NCI-H2107 treated with DMSO at 0.1 percent for 48 hours (cell line): ENCODE results near the gene CPNE4.
"Not testable (repeated sequence)": the region's sequence is repeated elsewhere in the genome, so short reads cannot be mapped to it uniquely, and the experiment has no call there.

Experiments
- DNase-seq: peaks from one replicate; lab custom pipeline; 2025; ENCODE audit not compliant: unreplicated experiment; lab: John Stamatoyannopoulos, UW

The CPNE4 gene

DNA sequence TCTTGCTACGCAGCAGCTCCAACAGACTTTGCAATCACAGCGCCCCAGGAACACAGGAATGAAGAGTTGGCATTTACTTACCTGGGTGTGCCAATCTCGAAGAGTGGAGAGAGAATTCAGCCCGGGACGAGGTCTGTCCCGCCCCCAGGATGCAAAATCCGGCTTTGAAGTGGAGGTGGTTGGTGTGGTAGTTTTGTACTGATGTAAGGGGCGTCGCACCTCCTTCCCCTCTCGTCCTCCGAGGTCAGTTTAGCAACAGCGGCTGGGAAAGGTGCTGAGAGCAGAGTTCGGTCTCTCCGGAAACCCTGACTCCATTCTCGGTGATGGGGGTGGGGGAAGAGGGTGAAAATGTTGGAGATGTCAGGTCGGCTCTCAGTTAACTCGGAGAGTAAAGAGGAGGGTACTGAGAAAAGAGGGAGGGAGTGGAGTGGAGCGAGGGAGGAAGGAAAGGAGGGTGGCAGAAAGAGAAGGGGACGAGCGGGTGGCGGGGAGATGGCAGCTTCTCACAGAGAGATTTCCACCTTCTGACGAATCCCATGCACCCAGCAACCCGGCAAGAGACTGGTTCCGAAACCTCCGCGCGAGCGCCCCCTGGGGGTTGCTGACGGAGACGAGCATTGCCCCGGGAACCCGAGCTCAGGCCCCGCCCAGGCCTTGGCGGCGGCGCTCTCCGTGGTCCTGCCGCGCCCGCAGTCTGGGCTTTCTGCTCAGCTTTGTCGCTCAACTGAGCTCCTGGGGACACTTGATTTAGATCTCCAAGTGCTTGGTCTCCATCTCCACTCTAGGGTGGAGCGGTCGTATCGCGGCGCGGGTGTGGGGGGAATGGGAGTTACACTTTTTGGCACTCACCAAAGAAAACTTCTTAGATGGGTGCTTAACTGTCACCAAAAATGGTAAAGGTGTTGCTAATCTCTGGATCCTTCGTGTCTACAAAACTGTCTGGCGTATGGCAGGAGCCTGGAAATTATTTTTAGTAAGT lies at the start of gene CPNE4:
TSS of gene CPNE4 (minus strand) at position 529 of the 979 bp plus-strand sequence.
- DNase-seq, result peak; percentile 47

DNA sequence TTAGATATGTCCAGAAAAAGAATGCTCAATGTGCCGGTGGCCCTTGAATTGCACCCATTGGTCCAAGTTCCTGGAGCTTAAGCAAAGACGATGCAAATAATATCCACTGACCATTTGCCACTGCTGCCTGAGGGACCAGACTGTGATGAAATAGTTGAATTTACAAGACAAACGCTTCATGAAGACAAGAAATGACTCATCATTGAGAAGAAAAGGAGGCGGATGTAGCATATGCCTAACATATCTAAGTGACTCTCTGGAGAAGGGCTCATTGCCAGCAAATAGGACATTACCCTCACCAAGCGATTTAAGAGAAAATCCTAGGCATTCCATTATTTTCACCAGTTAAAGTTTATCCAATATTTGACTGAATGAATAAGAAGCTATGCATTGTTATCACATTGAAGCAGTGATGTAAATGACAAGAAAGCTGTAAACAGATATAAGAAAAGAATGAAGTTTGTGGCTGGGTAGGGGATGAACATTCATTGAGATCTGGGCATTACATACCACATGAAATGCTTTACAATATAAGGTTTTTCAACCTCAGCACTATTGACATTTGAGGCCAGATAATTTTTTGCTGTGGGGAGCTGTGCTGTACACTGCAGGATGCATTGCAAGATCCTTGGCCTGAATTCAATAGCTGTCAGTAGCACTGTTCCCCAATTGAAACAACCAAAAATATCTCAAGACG lies 48.9 kb upstream of the CPNE4 start:
- DNase-seq, result no peak

- DNase-seq, result no peak
Measured at GRCh38 chr3:132083159-132083558, 48.3 kb upstream of the CPNE4 start.

DNA sequence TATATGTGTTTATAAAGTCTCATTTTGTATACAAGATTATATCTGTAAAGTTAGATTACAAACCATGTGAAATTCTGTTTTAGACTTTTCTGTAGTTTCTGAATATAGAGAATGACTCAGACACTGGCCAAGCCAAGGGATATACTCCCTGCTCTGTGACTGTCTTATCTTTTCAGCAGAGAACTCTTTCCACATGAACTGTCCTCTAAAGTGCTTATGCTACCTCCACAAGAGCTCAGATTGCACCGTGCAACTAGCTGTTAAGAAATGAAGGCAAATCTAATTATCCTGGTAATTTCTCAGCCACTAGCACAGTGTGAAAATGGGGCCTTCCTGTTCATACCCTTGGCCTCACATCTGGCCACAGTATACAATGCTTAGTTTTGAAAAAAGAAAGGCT lies 44.3 kb upstream of the CPNE4 start:
- no peak for DNase-seq

DNA sequence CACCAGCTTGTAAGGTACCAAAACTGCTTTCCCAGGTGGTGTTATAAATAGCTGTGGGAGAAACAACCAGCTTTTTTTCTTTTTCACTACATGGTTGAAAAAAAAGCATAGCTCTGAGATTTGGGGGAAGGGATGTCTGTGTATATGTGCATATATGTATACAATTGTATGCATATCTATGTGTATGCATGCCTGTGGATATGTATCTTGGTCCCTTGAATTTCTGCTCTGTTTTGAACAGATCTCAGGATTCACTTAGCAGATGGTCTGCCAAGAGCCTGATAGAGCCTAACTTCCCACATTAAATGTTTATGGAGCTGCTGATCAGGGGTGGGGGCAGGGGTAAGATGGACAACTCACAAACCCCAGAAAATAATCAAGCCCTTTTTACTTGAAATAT lies 39.0 kb upstream of the CPNE4 start:
- DNase-seq, result no peak

- no peak for DNase-seq
Measured at GRCh38 chr3:132071043-132071442, 36.2 kb upstream of the CPNE4 start.

DNA sequence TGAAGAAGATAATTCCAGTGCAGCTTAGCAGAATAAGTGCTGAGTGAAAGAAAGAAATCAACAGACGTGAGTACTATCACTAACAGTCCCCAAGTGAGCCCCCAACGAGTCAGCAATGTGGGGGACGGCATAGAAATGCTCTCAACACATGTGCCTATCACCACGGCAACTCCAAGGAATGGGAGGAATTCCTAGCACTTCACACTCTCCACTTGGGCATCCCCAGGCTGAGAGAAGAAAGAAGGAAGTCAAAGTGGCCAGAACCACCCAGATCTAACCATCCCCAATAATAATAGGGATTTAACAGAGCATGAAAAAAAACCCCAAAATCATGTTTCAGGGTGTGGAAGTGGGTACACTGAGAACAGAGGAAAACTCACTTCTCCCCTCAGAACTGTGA lies 29.3 kb upstream of the CPNE4 start:
- DNase-seq, result no peak

DNA sequence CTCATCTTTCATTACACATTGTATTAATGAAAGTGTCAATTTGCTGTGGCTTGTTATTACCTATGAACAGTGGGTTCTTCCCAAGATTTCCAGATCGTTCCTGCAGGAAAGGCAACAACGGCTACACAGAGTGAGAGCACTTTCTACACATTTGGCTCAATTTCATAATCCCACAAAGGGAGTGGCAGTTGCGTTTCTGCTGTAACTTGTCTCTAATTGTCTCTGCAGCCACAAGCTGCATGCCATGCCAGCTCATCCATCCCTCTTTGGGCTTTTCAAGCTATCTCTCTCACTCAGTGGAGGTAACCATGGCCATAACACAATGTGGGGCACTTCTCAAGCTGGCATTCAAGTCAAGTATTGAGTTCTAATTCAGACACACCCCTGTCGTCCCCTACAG lies 27.7 kb upstream of the CPNE4 start:
- DNase-seq, result no peak

DNA sequence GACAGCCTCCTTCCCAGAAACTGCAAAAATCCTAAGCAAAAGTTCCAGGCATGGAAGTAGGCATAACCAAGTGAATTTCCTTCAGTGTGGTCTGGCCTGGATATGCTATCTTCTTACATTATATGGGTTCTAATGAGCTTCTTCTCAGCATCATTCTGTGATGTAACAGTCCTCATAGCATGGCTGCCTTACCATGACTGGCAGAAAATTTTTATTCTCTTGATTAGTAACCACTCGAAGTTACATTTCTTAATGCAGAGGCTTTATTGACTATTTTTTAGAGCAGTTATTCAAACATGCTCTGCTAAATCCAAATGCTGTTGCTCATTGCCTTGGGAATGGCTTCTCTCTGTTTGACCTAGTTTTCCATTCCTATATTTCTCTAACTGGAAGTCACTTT lies 21.1 kb upstream of the CPNE4 start:
- no peak for DNase-seq

DNA sequence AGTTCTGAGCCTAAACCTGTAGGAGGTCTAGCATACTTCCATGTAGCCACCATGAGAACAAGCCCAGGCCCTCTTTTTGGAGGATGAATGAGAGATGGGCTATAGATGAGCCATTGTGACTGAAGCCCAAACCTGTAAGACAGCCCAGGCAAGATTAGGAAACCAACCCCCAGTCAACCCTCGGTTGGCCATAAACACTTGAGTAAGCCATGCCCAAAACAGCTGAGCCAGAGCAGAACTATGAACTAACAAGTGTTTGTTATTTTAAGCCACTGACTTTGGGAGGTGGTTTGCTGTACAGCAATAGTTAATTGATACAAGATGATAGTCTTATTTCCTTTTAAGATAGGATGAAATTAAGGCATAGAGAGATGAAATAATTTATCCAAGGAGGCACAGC lies 12.4 kb upstream of the CPNE4 start:
- DNase-seq, result no peak

DNA sequence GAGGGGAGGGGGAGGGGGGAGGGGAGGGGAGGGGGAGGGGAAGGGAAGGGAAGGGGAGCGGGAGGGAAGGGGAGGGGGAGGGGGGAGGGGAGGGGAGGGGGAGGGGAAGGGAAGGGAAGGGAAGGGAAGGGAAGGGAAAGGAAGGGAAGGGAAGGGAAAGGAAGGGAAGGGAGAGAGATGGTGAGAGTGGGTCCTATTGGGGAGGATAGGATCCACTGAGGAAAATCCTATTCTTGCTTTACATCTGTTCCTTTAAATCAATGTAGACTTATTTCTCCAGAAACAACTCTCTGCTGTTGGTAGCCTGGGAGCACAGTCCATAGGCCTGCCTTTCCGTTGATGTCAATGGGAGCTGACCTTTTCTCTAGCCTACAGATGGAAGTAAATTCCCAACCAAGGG lies 10.1 kb upstream of the CPNE4 start:
- not testable (repeated sequence) for DNase-seq

GRCh38 chr3:132042681-132043080 lies 7.9 kb upstream of the CPNE4 start:
- DNase-seq, result no peak

DNA sequence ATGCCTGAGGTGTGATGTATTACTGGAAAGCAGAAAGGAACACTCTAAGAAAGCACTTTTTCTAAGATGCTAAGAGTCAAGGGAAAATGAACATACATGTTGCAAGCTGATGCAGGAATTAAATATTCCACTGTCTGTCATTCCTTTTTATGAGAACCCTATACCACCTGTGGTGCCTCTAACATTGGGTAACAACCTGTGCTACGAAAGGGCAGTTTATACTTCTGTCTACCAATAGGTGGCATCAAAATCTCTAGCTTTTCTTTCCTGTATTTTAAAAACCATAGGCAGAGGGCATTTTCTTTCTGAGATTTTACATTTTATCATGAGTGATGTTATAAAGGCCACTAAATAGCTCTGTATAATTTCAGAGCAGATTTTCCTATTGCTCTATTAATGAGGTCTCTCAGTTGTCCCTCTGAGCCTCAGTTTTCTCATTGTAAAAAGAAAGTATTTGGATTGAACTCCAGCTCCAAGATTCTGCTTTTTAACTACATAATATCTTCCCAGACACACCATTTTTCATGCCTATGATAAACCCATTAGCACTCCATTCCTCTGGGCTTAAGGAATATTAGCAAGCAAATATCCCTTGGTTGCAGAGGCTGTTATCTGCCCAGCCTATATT lies 3.5 kb upstream of the CPNE4 start:
- DNase-seq, result peak; percentile 64

DNA sequence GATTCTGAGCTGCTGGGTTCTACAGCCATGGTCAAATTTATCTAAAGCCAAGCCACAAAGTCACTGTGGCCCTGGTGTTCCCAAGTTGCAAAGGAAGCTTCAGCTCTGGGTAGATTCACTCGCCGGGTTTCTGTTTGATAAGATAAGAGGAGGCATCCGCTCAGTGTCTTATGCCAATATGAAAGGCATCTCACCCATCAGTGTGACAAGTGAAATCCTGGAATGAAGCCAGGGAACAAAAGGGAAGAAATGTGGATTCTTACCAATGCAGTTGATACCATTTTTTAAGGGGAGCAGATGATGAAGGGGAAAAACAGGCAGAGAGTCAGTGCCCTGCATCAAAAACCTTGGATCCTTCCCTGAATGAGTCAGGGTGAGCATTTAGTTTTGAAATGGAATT lies 2.8 kb upstream of the CPNE4 start:
- no peak for DNase-seq

GRCh38 chr3:132037056-132037455 lies 2.2 kb upstream of the CPNE4 start:
- DNase-seq, result no peak

GRCh38 chr3:132034097-132034485 lies 723 bp downstream of the CPNE4 start:
- DNase-seq, result no peak

GRCh38 chr3:132033471-132033870 lies 1.3 kb downstream of the CPNE4 start:
- DNase-seq, result no peak

- no peak for DNase-seq
Measured at GRCh38 chr3:132032959-132033358, 1.9 kb downstream of the CPNE4 start.

DNA sequence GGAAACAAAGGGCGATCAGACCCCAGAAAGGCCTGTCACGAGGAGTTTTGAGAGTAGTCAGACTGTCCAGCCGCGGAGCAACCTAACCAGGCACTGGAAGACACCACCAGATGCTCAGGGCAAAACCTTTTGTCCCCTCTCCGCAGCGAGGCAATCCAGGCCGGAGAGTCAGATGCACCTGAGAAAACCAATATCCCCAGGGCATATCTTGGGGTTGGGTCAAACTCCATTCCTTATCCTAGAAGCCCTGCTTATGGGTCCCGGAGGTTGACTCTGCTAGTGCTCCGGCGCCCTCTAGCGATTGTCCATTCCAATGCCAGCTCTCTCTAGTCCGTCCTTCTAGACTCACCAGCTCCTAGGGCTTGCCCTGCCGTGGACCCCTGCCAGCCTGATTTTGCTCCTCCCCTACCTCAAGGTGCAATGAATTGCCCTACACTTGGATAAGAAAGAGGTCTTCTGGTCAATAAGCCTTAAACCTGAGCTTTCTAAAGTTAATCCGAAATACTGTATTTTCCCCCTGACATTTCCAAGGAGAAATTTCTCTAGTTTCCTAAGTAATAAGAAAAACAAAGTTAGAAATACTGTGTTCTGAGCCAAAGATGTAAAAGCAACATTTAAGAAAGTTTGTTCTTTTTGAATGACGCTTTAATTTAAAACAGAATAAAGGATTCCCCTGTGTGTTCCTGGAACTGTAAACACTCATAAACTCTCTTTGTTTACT lies 5.5 kb downstream of the CPNE4 start:
- peak; percentile 71 for DNase-seq

GRCh38 chr3:132022914-132023313 lies 11.9 kb downstream of the CPNE4 start:
- DNase-seq, result no peak

DNA sequence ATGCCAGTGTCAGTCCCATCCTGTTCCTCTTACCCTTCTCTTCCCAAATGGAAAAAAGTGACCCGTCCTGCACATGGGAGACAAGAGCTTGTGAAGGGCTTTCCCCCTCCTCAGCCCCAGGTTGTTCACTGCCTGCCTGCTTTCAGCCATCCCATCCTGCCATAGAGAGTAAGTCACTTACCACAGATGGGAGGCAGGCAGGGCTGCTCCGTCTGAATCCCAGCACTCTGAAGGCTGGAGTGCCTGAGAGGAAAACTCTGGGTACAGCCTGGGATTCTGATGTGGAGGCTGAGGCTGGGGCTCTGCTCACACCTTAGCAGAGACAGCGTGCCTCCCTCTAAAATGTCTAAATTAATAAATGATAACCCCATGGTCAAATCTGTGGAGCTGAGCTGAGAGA lies 14.8 kb downstream of the CPNE4 start:
- DNase-seq, result no peak
